WTC11 (cell line): Measurements from ENCODE around the gene MAEA.

Experiments used
- CREB1 ChIP-seq: sonication (generic); formaldehyde crosslinking; IDR thresholded peaks from 2 replicates; pipeline ENCODE4 v1.8.0; 2023; ENCODE audit warnings: mild to moderate bottlenecking, missing genetic modification reagents
- CTCF ChIP-seq: fragments of 200-600 bp; IDR thresholded peaks from 2 replicates; pipeline ENCODE4 v1.8.0; 2022; ENCODE audit warnings: antibody characterized with exemption
- SP1 ChIP-seq: sonication (generic); formaldehyde crosslinking; conservative IDR thresholded peaks from 2 replicates; pipeline ENCODE4 v1.8.1; 2022; ENCODE audit warnings: missing genetic modification reagents
- TP53 ChIP-seq: sonication (generic); formaldehyde crosslinking; IDR thresholded peaks from 2 replicates; pipeline ENCODE4 v1.8.1; 2023; ENCODE audit warnings: mild to moderate bottlenecking, missing genetic modification reagents
- USF2 ChIP-seq: sonication (generic); formaldehyde crosslinking; IDR thresholded peaks from 2 replicates; pipeline ENCODE4 v1.8.1; 2023; ENCODE audit warnings: mild to moderate bottlenecking, missing genetic modification reagents, moderate library complexity

GRCh38 chr4:1310796-1311631, 21.3 kb downstream of the MAEA start:
- TF ChIP-seq CTCF, result no peak
- TF ChIP-seq USF2 (CRISPR knock-in tag), result no peak
- TF ChIP-seq SP1 (CRISPR knock-in tag), result no peak
- no peak for TF ChIP-seq CREB1 (CRISPR knock-in tag)
- TF ChIP-seq TP53, result no peak
